Measurements from ENCODE around the gene TTLL11. TPM values are rescaled to one million over a fixed set of nuclear protein-coding genes. Genes with fewer than 3 reads are reported as not detected.

TTLL11 gene
- total and polyA plus RNA-seq, 2 of the 8 experiments (the other 6 are each of a cell fraction or from before 2014, with no cell fraction given), result 0.56 to 0.80 TPM

DNA sequence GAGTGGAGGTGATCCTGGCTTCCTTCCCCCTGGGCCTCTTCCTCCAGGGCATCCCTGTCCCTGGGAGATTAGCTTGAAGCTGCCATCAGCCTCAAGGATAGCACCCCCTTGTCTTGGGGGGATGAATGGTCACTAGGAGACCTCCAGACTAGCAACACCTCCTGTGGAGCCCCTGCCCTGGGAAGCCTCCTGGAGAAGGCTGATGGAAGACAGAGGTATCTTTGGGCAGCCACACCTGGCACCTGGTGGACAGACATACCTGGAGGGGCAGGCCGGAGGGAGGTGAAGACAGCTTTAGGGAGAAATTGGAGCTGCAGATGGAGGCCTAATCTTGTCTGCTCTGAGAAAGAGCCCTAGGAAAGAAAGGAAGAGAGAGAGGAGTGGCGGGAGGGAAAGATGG is 9.0 kb upstream of the TTLL11 start:
- no peaks in the 10 kb centered on the region; the same call in 1 of the 2 replicates for H3K23me2 ChIP-seq (ENCODE audit: low read depth, low read length)
- WGBS, 2 experiments (ENCODE audit: extremely low coverage in 1 of 2, insufficient coverage in 1 of 2, insufficient read length in 1 of 2, insufficient replicate concordance in 2 of 2, low coverage in 1 of 2, low lambda C conversion rate in 2 of 2, missing lambda C conversion rate in 1 of 2), result 84% methylated on average over 2 of the region's 2 CpGs; no CpG with 5 or more reads in 1 of the 2 experiments
- no peak overlapping the region for H2BK12ac ChIP-seq (ENCODE audit: low read depth, low read length)
- H3K4me3 ChIP-seq (ENCODE audit: extremely low read depth in 1 of 4, insufficient read depth in 2 of 4, low read depth in 3 of 4, low read length in 4 of 4), result no peak overlapping the region
- H3K18ac ChIP-seq (ENCODE audit: extremely low read depth, low read length), result no peak overlapping the region
- no peak overlapping the region for H3K23ac ChIP-seq (ENCODE audit: insufficient read length)
- H4K20me1 ChIP-seq (replicated peaks in 1 of 2; ENCODE audit: control insufficient read depth in 1 of 2, insufficient read depth in 2 of 2, low read length in 2 of 2), result no peaks in the 10 kb centered on the region
- H4K91ac ChIP-seq (replicated peaks; ENCODE audit: insufficient read length, low read length), result no peak overlapping the region
- no peak overlapping the region for H3K9ac ChIP-seq (replicated peaks in 1 of 4; ENCODE audit: extremely low read depth in 1 of 4, low read depth in 3 of 4, low read length in 3 of 4)
- H3K36me3 ChIP-seq (ENCODE audit: control insufficient read depth in 2 of 4, insufficient read depth in 4 of 4, low read length in 3 of 4), result no peaks in the 10 kb centered on the region
- no peak overlapping the region for H2BK120ac ChIP-seq (replicated peaks; ENCODE audit: low read depth, low read length)
- no peak overlapping the region for H2BK15ac ChIP-seq (ENCODE audit: low read length)
- no peak overlapping the region for H2AK5ac ChIP-seq (ENCODE audit: low read depth, low read length)
- peaks cover 0 to 2% (median under 1%) of the 10 kb centered on the region in 4 experiments; a peak in 3 of 7 replicates for H3K27me3 ChIP-seq (replicated peaks in 1 of 4; ENCODE audit: control insufficient read depth in 3 of 4, extremely low read depth in 1 of 4, insufficient read depth in 3 of 4, low read length in 3 of 4)
- H3K4me1 ChIP-seq (replicated peaks in 1 of 4; ENCODE audit: control insufficient read depth in 3 of 4, insufficient read depth in 4 of 4, low read length in 3 of 4), result no peaks in the 10 kb centered on the region
- no peak overlapping the region for H3K56ac ChIP-seq (replicated peaks; ENCODE audit: insufficient read length, low read depth, low read length)
- ChIA-PET POLR2A (ENCODE audit: partially characterized antibody) (interaction anchor here (1.4 kb wide), 1 partner anchor 14 kb away, joined by 4 read pairs; no protein-coding TSS in a partner anchor), CTCF (ENCODE audit: partially characterized antibody) (interaction anchor here (0.7 to 4.3 kb wide), 9 partner anchors 19 to 276 kb away, joined by 3 to 126 read pairs (median 4); no protein-coding TSS in a partner anchor)
- H3K14ac ChIP-seq (ENCODE audit: insufficient read length), result no peak overlapping the region
- H4K5ac ChIP-seq (ENCODE audit: insufficient read length, low read depth, low read length), result no peak overlapping the region
- H2BK20ac ChIP-seq (ENCODE audit: low read length), result no peak overlapping the region
- H2AFZ ChIP-seq (ENCODE audit: low read length), result no peak overlapping the region
- no peak overlapping the region for H3K4ac ChIP-seq (replicated peaks; ENCODE audit: insufficient read length, low read depth, low read length)
- no peak overlapping the region for H4K8ac ChIP-seq (ENCODE audit: extremely low read depth, insufficient read depth, low read length)
- DNase-seq (ENCODE audit: low read depth in 1 of 2, low spot score in 2 of 2) (no peak), FAIRE-seq (no peak)
- H3K9me3 ChIP-seq (ENCODE audit: insufficient read depth in 2 of 2, low read depth in 1 of 2, low read length in 1 of 2), result no peaks in the 10 kb centered on the region
- no peak overlapping the region for H2BK5ac ChIP-seq (ENCODE audit: low read depth, low read length)
- H3K4me2 ChIP-seq (ENCODE audit: insufficient read depth in 1 of 2, low read depth in 2 of 2, low read length in 2 of 2), result no peak overlapping the region
- TF ChIP-seq, protein P1, sequence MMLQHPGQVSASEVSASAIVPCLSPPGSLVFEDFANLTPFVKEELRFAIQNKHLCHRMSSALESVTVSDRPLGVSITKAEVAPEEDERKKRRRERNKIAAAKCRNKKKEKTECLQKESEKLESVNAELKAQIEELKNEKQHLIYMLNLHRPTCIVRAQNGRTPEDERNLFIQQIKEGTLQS (IDR thresholded peaks at IDR 0.05; ENCODE audit: insufficient read depth, low read depth, low read length), result no peak
- TF ChIP-seq SIN3A (conservative IDR thresholded peaks at IDR 0.05 in 1 of 2, IDR thresholded peaks at IDR 0.05 in 1 of 2; ENCODE audit: low read depth in 1 of 2, low read length in 2 of 2) (no peak), ZNF274 (IDR thresholded peaks at IDR 0.05; ENCODE audit: borderline replicate concordance, extremely low read depth, low read length) (no peak), SP1 (IDR thresholded peaks at IDR 0.05; ENCODE audit: low read depth, low read length) (no peak), CREB1 (IDR thresholded peaks at IDR 0.05) (no peak), BCL11A (IDR thresholded peaks at IDR 0.05; ENCODE audit: low read depth in 2 of 2, low read length in 2 of 2) (no peak), HDAC6 (IDR thresholded peaks at IDR 0.05; ENCODE audit: low read depth, low read length) (no peak), NRF1 (IDR thresholded peaks at IDR 0.05; ENCODE audit: low read depth, low read length) (no peak)
- no peaks in the 10 kb centered on the region for H3K79me2 ChIP-seq (ENCODE audit: control insufficient read depth in 1 of 2, insufficient read depth in 2 of 2, low read length in 2 of 2)
- no peak overlapping the region for H3K27ac ChIP-seq (ENCODE audit: low read depth, low read length)
- H3K79me1 ChIP-seq (ENCODE audit: low read depth, low read length), result no peaks in the 10 kb centered on the region

Measured in H1 (cell line).